Fibroblast of lung (primary cell): Measurements from ENCODE around the gene RMDN3. TPM values are rescaled to one million over a fixed set of nuclear protein-coding genes. Genes with fewer than 3 reads are reported as not detected.

Source experiments
- DNase-seq, 2 donors: peaks; one replicate each; pipeline versions ENCODE4 v3.0.0 to v3.0.0-alpha.2; 2010; ENCODE audit warnings: low read depth in 2 of 2
- H2AFZ ChIP-seq: 2 replicates; pipeline ENCODE4 v1.5.1; 2012; ENCODE audit warnings: low read length, control low read depth, inconsistent platforms
- H3K27ac ChIP-seq: 2 replicates; pipeline ENCODE4 v1.5.1; 2011; ENCODE audit warnings: low read length, control low read depth; ENCODE audit not compliant: insufficient read depth
- H3K27me3 ChIP-seq: 2 replicates; pipeline ENCODE4 v1.5.1; 2011; ENCODE audit warnings: mild to moderate bottlenecking, low read length; ENCODE audit not compliant: control insufficient read depth, insufficient read depth
- H3K36me3 ChIP-seq: 2 replicates; pipeline ENCODE4 v1.5.1; 2011; ENCODE audit warnings: low read length; ENCODE audit not compliant: control insufficient read depth, insufficient read depth
- H3K4me1 ChIP-seq: 2 replicates; pipeline ENCODE4 v1.5.1; 2011; ENCODE audit warnings: low read length; ENCODE audit not compliant: control insufficient read depth, insufficient read depth; ENCODE audit errors: extremely low read depth
- H3K4me2 ChIP-seq: 2 replicates; pipeline ENCODE4 v1.5.1; 2011; ENCODE audit warnings: low read length, control low read depth; ENCODE audit not compliant: insufficient read depth; ENCODE audit errors: extremely low read depth
- H3K4me3 ChIP-seq, 4 experiments: fragments of 200-600 bp in 1 of 4; sonication (generic) in 1 of 4; replicated peaks in 1 of 4; 2 replicates each; pipeline ENCODE4 v1.5.1; 2011 to 2016; ENCODE audit warnings: low read length in 4 of 4, low read depth in 3 of 4, mild to moderate bottlenecking in 3 of 4, control low read depth in 2 of 4, inconsistent platforms in 1 of 4, mixed read lengths in 1 of 4; ENCODE audit not compliant: insufficient read depth in 1 of 4; ENCODE audit errors: control extremely low read depth in 1 of 4
- H3K79me2 ChIP-seq: 2 replicates; pipeline ENCODE4 v1.5.1; 2012; ENCODE audit warnings: mild to moderate bottlenecking, low read length, inconsistent platforms; ENCODE audit not compliant: control insufficient read depth, insufficient read depth
- H3K9ac ChIP-seq: 2 replicates; pipeline ENCODE4 v1.5.1; 2011; ENCODE audit warnings: mild to moderate bottlenecking, low read length, control low read depth; ENCODE audit not compliant: insufficient read depth
- H3K9me3 ChIP-seq: 2 replicates; pipeline ENCODE4 v1.5.1; 2012; ENCODE audit warnings: low read depth, low read length; ENCODE audit not compliant: control insufficient read depth, insufficient read depth
- H4K20me1 ChIP-seq: 2 replicates; pipeline ENCODE4 v1.5.1; 2011; ENCODE audit warnings: low read length; ENCODE audit not compliant: control insufficient read depth, insufficient read depth; ENCODE audit errors: extremely low read depth
- EZH2 ChIP-seq: IDR thresholded peaks from 2 replicates; pipeline ENCODE4 v1.5.1; 2012; ENCODE audit warnings: low read length, control low read depth, mild to moderate bottlenecking; ENCODE audit errors: missing control alignments
- polyA plus RNA-seq, 2 donors: library from polyadenylated mRNA; depleted of rRNA in 1 of 2; stranded (reverse) in 1 of 2; unstranded in 1 of 2; fragments of >200 nt; gene quantifications; 2 replicates each; pipeline ENCODE4 v1.2.1, GENCODE V29; 2011 to 2012; ENCODE audit warnings: missing spikeins in 1 of 2
- total RNA-seq: library from RNA; depleted of rRNA; stranded (reverse); fragments of >200 nt; gene quantifications from 2 replicates; pipeline ENCODE4 v1.2.1, GENCODE V29; 2014
- TF ChIP-seq, protein P1 (sequence below), 2 donors: IDR thresholded peaks in 1 of 2; conservative IDR thresholded peaks in 1 of 2; 1 replicate in 1 of 2; 2 replicates in 1 of 2; pipeline ENCODE4 v1.5.1; 2011 to 2012; ENCODE audit warnings: low read length in 2 of 2, control low read depth in 1 of 2, inconsistent platforms in 1 of 2, low read depth in 1 of 2, mild to moderate bottlenecking in 1 of 2

Gene RMDN3
- total and polyA plus RNA-seq, 2 donors (not counting 1 experiment from before 2014, with no cell fraction given): 16.0 to 22.7 TPM

DNA sequence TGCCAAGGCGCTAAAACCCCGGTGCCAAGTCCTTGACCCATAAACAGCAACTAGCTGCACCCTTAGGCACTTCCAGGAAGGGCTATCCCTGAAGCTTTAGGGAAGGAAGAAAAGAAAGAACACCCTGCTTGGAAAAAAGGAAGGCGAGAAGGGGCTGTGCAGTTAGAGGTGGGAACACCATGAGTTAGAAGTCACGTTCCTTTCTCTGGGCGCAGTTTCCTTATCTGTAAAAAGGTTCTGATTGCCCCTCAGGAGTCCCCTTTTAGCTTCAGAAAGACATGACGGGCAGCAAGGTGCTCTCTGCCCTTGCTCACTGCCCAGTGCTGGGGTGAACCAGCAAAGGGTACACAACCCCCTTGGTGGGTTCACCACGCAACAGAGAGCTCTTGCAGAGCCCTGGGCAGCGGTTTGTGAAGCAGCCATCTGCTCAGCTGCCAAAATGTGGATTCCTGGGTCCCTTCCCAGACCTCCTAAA lies 9.6 kb upstream of the RMDN3 start:
- Histone ChIP-seq H3K9ac (no peak overlapping the region), H3K27ac (no peak overlapping the region), H3K4me2 (peak overlapping the region; percentile 91), H3K79me2 (no peaks in the 10 kb centered on the region), H3K27me3 (no peaks in the 10 kb centered on the region), H3K4me1 (peaks cover 16% of the 10 kb centered on the region), H3K36me3 (peaks cover 3% of the 10 kb centered on the region), H3K4me3 (peak overlapping the region; percentile 3 to 59 (median 30)), H3K9me3 (no peaks in the 10 kb centered on the region), H2AFZ (no peak overlapping the region), H4K20me1 (no peaks in the 10 kb centered on the region)
- no peak for DNase-seq
- TF ChIP-seq EZH2: no peak
- TF ChIP-seq, protein P1, sequence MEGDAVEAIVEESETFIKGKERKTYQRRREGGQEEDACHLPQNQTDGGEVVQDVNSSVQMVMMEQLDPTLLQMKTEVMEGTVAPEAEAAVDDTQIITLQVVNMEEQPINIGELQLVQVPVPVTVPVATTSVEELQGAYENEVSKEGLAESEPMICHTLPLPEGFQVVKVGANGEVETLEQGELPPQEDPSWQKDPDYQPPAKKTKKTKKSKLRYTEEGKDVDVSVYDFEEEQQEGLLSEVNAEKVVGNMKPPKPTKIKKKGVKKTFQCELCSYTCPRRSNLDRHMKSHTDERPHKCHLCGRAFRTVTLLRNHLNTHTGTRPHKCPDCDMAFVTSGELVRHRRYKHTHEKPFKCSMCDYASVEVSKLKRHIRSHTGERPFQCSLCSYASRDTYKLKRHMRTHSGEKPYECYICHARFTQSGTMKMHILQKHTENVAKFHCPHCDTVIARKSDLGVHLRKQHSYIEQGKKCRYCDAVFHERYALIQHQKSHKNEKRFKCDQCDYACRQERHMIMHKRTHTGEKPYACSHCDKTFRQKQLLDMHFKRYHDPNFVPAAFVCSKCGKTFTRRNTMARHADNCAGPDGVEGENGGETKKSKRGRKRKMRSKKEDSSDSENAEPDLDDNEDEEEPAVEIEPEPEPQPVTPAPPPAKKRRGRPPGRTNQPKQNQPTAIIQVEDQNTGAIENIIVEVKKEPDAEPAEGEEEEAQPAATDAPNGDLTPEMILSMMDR (conservative IDR thresholded peaks at IDR 0.05 in 1 of 2, IDR thresholded peaks at IDR 0.05 in 1 of 2; ENCODE audit: low read depth in 1 of 2, low read length in 2 of 2): no peak

DNA sequence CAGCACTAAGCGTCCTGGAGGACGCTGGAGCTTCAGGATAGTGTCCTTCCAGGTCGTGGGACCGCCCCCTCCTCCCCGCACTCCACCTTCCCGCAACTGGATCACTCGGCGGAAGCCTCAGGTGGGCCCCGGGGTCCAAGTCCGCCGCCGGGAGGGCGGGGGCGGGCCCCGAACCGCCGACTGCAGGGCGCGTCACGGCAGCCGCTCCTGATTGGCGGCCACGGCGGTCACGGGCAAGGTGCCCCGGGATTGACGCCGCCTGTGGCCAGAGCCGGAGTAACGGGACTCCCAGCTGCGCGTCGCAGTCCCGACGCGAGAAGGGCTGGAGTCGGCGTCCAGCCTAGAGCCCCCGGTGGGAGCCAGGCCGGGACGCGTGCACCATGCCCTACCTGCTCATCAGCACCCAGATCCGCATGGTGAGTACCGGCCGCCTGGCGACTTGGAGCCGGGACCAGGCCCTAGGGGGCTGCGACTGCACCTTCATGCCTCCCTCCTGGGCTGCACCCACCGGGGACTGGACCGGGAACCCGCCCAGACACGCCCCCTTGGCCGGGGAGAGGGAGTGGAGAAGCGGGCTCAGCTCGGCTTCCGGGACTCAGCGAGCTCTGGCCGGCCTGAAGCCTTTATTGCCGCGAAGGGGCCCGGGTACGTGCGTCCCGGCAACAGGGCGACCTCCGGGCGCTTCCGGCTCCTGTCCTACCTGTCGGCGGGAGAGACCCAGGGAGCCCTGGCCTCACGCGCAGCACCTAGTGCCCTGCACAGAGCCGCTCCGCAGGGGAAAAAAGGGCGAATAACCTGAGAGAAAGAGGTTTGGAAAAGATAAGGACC lies 9.0 kb upstream of the RMDN3 start, which contains the start of gene GCHFR:
GCHFR (plus strand) TSS at position 268 of the 828 bp plus-strand sequence; CDS start at position 381, 113 bp downstream.
- TF ChIP-seq, protein P1 (conservative IDR thresholded peaks at IDR 0.05 in 1 of 2, IDR thresholded peaks at IDR 0.05 in 1 of 2; ENCODE audit: low read depth in 1 of 2, low read length in 2 of 2): peak; percentile 19
- no peak for TF ChIP-seq EZH2
- H3K9ac ChIP-seq: peak within 1 kb of the TSS; percentile 56

More for the DNA sequence above, 9.0 kb upstream of the RMDN3 start, which contains the start of gene GCHFR:
- Histone ChIP-seq H3K27me3 (no peaks in the 10 kb centered on the region), H4K20me1 (no peaks in the 10 kb centered on the region), H3K4me3 (peak within 1 kb of the TSS; percentile 47 to 59 (median 53)), H3K4me1 (peaks cover 16% of the 10 kb centered on the region), H3K4me2 (peak within 1 kb of the TSS; percentile 91), H3K36me3 (peaks cover 3% of the 10 kb centered on the region), H3K27ac (peak within 1 kb of the TSS; percentile 34), H2AFZ (peak within 1 kb of the TSS; percentile 64), H3K79me2 (no peaks in the 10 kb centered on the region), H3K9me3 (no peaks in the 10 kb centered on the region)
- DNase-seq: peak; percentile 49 to 59
